HG03108 (cell line): ENCODE results near the gene KIAA0586.
"Not testable (repeated sequence)": the region's sequence is repeated elsewhere in the genome, so short reads cannot be mapped to it uniquely, and the experiment has no call there.

Experiments used
- ATAC-seq: cut with Tn5 transposase; IDR thresholded peaks from one replicate; pipeline ENCODE4 v1.9.1; 2021; ENCODE audit warnings: moderate library complexity; ENCODE audit not compliant: unreplicated experiment

Gene KIAA0586

DNA sequence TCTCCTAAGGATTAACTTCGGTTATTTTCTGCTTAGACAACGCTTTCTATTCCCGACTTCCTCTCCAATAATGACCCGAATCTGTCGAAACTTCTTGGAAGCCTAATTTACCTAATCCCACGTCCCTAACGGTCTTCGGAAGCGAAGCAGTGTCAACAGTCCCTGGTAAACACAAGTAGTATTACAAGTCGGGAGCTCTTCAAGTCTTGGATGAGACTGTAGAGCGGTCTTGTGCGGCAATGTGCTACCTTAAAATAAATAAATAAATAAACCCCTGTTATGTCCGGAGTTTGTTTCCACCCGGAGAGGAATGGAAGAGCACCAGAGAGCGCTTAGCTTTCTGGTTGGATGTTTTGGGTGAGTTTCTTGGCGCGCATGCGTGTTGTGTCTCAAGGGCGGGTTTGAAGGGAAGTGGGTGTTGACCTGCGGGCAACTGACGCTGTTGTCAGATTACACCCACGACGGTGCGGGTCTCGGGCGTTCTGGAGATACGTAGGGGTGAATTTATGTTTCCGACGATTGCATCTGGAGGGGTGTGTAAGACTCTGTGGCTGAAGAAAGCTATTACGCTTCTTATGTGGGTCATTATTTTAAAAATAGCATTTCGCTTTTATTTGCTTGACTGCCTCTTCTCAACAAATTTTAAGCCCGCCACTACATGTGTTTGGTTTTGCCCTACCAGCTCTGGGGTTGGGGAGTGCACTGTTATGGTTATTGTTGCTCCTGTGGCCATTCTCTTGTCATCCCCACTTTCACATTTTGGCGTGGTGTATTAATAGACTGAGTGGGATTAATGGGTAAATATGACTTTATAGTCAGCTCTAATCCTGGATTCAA lies at the start of gene KIAA0586, which contains the start of gene TIMM9:
TSS of gene KIAA0586 (plus strand) at position 439 of the 837 bp plus-strand sequence. CDS start 546 bp downstream, outside the sequence.
TSS of gene TIMM9 (minus strand) at position 251 of the 837 bp plus-strand sequence. CDS start 15,586 bp downstream, outside the sequence.
- ATAC-seq = peak; percentile 83

DNA sequence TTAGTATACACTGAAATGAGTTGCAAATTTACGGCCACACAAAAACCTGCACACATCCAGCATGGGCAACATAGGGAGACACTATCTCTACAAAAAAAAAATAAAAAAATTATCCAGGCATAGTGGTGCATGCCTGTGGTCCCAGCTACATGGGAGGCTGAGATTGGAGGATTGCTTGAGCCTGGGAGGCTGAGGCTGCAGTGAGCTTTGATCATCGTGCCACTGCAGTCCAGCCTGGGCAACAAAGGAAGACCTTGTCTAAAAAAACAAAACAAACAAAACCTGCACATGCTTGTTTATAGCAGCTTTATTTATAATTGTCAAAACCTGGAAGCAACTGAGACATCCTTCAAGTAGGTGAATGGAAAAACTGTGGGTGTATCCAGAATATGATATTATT lies 36.7 kb upstream of the KIAA0586 start:
- ATAC-seq = no peak

DNA sequence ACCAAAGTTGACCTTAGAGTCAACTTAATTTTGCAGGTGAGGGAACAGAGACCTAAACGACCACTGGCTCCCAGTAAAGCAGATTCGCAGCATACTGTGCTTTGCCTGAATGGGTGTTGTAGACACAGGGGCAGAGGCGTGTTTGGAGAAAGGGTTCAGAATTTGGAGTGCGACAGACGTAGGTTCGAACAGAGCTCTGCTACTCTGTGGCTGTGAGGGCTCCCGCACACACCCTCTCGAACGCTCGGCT lies 32.0 kb upstream of the KIAA0586 start:
- ATAC-seq = no peak

DNA sequence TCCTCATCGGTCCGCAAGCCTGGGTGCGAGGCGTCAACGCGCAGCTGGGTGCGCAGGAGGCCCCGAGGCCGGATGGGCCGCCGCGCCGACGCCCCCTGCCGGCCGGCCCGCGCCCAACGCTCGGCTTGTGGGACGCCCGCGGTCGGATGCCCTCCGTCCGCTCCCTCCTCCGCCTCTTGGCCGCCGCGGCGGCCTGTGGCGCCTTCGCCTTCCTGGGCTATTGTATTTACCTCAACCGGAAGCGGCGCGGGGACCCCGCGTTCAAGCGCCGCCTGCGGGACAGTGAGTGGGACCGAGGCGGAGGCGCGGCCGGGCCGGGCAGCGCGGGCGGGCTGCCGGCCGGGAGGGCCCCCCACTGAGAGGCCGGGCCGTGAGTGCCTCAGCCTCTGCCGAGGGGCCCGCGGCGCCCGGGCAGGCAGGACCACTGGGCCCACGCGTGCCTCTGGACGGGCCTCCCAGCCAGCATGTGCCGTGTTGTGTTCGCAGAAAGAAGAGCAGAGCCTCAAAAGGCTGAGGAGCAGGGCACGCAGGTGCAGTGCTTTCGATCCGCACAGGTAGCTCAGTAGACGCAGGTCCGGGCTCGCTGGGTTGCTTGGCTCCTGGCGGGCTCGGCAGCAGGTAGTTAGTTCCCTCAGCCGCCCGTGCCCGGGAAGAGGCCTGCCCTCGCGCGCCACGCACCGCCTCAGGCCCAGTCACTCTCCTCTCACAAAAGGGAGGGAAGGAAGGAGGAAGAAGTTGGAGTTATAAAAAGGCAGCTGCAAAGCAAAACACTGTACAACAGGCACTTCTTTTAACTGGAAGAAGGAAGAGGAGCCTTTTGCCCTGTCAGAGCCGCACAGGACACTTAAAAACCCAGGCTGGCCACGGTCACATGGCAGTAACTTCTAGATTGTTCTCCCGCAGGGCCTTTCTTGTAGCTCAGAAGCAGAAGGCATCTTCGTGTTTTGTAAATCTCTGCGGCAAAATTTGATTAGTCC lies 31.4 kb upstream of the KIAA0586 start, which contains the start of gene TOMM20L:
TSS of gene TOMM20L (plus strand) at position 119 of the 977 bp plus-strand sequence. CDS start at position 147, 28 bp downstream.
- peak; percentile 94 for ATAC-seq

DNA sequence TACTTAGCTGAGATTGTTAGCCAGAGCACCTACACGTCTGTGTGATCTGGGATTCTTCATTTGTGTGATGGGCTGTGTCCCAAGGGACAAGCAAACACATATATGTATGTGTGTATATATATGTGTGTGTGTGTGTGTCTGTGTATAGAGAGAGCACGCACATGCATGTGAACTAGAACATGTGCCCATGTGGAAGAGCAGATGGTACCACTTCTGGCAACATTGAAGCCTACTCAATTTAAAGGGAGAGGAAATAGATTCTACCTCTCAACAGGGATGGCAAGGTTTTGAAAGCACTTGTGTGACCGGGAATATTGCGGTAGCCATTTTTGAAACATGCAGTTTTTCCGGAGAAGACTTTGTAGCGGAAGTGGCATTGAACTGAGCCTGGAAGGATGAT lies 30.4 kb upstream of the KIAA0586 start:
- ATAC-seq = no peak

DNA sequence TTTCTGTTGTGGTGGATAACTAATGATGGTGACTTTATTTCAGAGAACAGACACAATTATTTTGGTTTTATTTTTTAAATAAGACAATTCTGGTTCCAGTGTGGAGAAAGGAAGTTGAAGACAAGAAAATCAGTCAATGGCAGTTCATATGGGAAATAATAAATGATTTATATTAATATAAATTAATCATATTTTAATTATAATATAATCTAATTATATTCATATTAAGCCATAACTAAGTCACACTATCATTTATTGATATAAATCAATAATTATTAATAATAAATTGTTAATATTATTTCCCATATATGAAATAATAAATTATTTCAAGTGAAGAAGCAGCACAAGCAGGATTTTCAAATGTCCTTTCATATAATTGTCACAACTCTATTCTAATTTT lies 29.0 kb upstream of the KIAA0586 start:
- ATAC-seq = no peak

DNA sequence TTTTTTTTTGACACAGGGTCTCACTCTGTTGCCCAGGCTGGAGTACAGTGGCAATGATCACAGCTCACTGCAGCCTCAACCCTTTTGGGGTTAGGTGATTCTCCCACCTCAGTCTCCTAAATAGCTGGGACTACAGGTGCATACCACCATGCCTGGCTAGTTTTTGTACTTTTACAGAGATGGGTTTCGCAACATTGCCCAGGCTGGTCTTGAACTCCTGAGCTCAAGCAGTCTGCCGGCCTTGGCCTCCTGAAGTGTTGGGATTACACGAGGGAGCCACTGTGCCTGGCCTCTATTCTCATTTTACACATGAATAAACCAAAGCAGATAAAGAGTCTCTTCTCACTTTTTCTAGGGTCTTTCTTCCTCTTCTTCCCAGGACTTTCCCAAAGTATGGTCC lies 28.6 kb upstream of the KIAA0586 start:
- no peak for ATAC-seq

DNA sequence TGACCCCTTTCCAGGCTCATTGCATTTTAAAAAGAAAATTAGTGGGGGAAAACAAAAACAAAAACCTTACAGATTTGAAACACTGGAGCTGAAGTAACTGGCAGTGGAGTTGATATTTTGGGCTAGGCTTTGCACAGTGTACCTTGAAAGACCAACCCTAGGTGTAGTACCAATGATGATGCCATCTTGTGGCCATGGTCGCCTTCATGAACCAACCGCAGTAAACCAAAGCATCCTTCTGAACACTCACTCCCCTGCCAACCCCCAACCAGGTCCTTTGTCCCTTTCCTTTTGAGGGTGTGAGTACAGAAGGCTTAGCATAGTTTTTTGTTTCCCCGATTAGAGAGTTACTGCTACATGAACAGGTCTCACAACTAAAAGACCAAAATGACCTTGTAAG lies 25.9 kb upstream of the KIAA0586 start:
- no peak for ATAC-seq

DNA sequence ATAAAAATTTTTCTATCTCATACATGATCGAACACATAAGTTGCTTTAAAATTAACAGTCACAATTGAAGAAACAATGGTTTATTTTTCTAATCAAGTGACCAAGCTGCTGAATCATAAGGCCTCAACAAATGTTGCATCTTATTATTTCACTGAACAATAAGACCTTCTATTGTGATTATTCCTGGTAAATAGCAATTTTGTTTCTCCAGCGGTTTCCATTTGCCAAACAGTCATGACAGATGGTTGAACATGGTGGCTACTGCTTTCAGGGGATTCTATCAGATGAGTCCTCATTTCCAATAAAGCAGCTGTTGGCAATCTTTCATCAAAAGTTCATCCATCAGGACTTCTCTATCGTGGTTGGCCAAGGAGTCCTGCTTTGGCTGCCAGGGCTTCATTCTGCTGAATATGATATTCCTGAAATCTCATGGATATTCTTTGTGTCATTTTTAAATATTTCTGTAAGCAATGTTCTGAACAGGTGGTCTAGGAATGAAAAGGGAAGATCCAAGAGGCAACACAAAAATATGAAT lies 18.8 kb upstream of the KIAA0586 start:
- no peak for ATAC-seq

DNA sequence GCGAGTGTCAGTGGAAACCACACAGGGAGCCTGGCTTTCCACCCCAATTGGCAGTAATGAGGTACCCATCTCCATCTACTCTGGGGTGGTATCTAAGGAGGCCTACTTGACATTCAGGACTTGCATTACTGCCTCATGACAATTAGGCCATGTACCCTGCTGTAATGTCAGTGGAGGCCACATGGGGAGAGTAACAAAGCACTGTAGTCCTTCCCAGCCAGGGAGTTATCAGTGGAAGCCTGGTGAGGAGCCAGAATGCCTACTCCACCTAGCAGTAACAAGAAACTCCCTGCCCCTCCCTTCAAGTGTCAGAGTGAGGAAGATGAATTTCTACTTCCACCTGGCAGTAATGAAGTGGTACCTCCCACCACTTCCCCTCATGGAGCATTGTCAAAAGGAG lies 12.7 kb upstream of the KIAA0586 start:
- no peak for ATAC-seq

DNA sequence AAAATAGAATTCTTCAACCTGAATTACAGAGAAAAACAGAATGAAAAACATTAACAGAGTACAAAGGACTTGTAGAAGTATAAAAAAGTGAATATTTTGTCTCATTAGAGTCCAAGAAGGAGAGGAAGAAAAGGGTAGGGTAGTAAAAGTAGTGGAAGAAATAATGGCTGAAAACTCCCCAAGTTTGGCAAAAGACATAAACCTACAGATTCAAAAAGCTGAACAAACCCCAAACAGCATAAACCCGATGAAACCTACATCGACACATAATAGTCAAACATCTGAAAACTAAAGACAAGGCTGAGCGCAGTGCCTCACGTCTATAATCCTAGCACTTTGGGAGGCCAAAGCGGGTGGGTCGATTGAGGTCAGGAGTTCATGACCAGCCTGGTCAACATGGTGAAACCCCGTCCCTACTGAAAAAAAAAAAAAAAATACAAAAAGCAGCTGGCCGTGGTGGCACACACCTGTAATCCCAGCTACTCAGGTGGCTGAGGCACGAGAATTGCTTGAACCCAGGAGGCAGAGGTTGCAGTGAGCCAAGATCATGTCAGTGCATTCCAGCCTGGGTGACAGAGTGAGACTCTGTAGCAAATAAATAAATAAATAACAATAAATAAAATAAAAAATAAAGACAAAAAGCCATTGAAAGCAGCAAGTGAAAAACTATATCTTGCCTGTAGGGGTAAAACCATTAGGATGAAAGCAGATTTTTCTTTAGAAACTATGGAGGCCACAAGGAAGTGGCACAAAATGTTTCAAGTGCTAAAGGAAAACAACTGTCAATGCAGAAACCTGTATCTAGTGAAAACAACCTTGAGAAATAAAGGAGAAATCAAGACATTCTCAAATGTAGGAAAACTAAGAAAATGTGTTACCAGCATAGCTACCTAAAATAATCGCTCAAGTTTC lies 11.6 kb upstream of the KIAA0586 start:
- ATAC-seq = no peak

DNA sequence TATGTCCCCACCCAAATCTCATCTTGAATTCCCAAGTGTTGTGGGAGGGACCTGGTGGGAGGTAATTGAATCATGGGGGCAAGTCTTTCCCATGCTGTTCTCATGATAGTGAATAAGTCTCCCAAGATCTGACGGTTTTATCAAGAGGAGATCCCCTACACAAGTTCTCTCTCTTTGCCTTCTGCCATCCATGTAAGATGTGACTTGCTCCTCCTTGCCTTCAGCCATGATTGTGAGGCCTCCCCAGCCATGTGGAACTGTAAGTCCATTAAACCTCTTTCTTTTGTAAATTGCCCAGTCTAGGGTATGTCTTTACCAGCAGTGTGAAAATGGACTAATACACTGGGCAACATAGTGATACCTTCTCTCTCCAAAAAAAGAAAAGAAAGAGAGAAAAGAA lies 10.6 kb upstream of the KIAA0586 start:
- not testable (repeated sequence) for ATAC-seq

DNA sequence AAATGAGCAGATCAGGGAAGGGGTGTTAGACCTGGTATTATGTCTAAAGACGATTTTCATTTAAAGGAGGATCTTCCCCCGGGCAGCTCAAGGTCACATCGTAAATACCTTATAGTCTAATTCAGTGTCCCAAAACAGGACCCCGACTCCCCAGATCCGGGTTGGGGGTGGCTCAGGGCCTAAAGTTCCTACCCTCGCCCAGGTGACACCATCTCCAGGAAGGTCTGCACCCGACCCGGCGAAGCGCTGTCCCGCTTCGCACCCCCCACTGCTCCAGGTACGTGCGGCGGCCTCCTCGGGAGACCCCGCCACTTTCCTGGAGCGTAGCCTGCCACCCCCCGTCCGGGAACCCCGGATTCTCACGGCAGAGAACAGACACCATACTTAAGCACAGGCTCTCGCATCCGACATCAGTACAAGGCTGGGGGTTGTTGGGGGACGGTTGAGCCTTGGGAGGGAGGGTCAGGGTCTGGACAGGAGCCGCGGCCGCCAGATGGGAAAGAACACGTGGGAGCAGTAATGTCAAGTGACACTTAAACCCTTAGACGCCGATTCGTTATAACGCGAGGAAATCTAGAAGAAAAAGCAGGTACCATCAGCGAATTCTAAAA lies 744 bp upstream of the KIAA0586 start:
- ATAC-seq = peak; percentile 31

DNA sequence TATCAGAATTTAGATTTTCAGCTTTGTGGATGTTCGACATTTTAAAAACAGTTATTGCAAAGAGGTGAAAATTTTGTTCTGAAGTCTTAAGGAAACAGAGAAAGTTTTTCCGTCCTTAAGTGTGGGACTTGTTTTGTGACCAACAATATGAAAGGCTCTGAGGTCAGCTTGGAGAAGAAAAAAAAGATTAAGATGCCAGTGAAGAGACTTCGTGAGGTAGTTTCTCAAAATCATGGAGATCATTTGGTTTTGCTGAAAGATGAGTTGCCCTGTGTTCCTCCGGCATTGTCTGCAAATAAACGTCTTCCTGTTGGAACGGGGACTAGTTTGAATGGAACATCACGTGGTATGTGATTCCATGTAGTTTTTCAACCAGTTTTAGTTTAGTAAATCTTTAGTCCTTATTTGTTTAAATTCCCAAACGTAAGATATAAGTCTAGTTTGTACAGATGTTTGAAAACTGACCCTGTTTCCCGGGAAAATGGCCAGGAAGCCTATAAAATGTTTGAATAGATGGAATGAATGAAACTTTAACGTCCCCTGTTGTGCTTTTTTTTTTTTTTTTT lies 682 bp downstream of the KIAA0586 start:
- no peak for ATAC-seq

DNA sequence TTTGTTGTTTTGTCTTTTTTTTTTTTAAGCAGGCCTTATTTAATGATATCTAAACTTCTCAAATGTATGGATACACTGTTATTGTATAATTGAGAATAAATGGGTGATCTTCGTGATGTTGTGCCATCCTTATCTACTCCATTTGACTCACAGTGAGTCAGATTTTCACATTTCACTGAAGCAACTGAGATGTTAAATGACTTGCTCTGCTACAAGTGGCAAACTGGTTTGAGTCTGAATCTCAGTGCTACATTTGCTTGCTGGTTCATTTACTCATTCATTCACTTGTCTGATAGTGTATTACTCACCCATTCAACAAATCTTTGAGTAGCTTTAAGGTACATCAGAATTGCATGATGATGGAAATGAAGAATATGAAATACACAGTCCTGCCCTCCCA lies 2.6 kb downstream of the KIAA0586 start:
- no peak for ATAC-seq

DNA sequence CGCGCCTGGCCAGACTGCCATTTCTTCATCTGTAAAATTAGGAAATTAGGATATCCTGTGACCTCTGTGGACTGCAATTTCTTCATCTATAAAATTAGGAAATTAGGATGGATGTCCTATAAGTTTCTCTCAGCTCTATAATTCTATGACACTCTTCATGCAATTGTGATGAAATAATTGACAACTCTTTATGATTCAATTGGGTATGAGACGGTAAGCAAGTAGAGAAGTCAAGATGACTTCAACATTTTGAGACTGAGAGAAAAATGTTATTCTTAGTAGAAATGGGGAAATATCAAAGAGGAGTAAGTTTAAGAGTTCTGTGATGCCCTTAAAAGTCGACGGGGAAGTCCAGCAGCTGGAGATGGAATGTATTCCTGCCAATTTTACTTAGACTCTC lies 12.0 kb downstream of the KIAA0586 start:
- no peak for ATAC-seq

DNA sequence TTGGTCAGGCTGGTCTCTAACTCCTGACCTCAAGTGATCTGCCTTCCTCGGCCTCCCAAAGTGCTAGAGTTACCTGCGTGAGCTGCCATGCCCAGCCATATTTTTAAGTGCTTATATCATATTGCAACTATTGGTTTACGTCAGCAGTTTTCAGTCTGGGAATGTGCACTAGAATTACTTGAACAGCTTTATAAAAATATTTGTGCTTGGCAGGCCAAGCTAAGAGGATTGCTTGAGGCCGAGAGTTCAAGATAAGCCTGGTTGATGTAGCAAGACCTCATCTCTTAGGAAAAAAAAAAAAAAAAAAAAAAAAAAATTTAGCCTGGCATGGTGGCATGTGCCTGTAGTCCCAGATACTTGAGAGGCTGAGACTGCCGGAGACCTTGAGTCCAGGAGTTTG lies 17.1 kb downstream of the KIAA0586 start:
- ATAC-seq = no peak

DNA sequence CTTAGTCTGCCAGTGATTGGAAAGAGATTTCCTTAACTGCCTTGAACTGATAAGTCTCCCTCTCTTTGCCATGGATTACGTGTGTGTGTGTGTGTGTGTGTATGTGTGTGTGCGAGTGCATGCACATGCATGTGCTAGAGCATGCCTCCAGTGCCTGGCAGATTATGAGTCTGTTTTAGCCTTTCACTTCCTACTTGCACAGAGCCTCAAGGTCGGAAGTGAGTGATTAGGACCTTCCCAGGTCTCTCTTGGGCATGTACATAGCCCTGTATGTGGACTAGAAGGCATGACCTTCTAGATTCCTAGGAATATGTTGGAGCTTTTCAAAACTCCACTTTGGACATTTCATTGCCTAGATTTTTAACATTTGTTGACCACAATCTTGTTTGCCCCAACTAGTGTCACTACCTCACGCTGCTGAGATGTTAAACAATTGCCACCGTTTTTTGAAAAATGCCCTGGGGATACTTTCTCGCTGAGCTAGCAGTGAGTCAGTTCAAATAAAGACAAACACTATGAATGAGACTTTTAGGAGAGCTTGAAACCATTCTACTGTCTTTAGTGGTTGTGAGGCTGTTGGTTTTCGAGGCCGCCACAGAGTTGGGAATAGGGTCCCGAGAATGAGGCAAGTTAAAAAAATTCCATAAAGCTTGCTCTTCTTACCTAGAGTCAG lies 28.2 kb downstream of the KIAA0586 start:
- ATAC-seq = no peak

DNA sequence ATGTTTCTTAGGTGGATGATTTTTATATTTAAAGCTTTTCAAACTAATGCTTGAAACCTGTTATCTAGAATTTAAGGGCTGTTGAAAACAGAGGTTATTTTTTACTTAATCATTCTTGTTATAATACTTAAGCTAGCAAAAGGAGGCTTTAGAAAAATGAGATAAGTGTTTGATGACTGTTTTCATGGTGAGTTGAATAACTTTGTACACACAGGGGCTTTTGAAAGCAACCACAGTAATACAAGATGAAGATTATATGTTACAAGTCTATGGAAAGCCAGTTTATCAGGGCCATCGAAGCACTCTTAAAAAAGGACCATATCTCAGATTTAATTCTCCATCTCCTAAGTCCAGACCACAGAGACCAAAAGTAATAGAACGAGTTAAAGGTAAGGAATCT lies 33.3 kb downstream of the KIAA0586 start:
- no peak for ATAC-seq
